ENCODE data around the gene PDE4D.

PDE4D gene

DNA sequence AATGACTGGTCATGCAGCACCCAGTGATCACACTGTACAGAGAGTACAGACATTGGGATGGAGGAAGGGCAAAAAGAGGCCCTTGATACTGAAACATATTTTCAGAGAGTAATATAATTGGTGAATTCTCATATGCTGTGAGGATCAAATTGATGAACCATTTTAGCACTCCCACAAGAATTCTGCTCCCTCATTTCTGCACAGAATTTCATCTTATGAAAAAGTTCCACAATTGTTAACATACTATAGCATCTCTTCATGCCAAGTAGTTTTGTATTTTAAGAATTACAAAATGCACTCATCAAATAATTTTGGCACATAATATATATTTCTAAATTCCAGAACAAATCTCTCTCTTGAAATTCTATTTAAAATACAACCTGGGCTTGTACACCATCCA is 351.2 kb downstream of the PDE4D start:
- DNase-seq = no peak

DNA sequence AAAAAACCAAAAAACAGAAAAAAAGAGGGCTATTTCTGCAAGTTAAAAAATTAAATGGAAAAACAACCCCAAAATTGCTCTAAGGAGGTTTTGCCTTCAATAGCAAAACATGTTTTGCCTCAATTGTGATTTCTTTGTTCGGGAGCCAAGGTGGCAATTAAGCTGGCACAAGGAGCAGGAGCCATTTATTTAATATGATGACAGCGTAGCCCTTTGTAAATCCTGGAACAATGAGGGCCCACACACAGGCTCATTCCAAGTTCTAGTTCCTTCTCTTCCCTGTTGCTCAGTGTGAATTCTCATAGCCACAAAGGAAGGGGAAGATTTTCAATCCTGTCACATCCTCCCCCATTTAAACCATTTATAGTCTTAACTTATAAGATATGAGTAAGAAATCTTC is 353.2 kb downstream of the PDE4D start:
- no peak for DNase-seq

DNA sequence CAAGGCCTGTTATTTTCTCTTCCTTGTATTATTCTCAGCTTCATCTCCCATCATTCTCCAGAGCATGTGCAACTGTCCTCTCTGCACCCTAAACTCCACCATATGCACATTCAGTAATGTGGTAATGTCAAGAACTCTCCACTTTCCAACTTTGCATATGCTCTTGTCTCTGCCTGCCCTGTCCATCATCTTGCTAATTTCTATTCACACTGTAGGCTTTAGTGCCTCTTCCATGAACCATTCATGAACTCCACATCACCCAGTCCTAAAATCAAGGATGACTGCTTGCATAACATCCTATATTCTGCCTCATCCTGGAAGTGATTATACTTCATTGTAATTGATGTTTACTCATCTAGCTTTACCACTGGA is 354.8 kb downstream of the PDE4D start:
- no peak for DNase-seq

DNA sequence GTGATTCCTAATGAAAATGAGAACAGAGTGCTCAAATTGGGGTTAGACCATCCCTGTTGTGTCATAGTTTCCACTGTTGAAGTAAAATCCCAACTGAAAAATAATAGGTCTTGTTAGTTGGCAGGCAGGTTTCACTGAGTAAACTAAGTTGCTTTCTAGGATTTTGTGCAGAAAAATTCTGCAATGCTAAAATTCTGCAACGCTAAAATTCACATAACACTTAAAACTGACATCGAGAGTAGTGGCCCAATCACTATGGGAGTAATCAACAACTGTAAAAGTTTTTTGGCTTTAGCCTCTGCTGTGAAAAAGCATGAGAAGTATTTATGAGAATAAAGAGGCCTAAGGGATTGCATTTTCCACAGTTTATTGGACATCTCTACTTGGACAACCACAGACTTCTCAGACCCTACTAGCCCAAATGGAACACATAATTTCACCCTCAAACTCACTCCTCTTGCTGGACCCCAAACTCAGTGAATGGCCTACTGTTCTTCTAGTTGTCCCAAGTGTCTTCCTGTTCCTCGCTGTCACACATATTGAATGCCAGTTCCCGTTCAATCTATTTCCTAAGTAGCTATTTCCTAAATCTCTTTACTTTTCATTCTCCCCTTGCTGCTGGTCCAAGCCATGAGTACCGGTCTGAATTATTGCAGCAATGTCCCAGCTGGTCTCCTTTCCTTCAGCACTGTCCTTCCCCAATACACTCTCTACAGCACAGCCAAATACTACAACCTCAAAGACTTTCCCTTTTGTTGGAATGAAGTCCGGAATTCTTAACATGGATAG is 355.4 kb downstream of the PDE4D start:
- no peak for DNase-seq

DNA sequence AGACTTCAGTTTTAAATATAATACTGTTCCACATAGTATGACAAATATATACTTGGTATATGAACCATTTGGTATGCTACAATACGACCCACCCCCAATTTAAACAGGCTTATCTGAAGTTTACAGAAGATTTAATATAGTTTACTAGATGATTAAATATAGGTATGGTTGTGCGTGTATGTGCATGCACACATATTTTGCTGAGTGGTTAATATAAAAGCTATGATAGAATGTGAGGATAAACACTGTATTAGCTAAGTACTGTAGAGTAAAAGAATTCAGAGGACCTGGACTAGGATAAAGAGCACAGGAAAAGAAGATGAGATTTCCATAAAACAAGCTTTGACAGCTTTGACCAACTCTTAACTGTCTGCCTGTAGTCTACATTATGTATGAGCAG is 356.7 kb downstream of the PDE4D start:
- DNase-seq = no peak

DNA sequence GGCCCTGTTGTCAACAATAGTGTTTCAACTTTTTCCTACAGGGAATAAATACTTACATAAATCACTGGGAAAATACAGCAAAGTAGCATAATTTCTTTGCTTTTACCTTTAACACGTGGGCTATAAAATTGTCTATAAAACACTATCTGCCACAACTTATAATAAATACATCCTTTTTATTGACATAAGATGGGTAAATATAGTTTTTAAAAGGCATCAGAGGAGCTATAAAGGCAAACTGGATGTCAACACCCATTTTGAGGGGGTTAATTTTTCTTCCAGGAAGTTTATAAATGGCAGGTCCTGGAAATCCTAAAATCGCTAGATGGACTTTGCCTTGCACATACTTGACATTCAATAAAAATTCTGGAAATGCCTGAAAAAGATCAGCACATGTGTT is 358.0 kb downstream of the PDE4D start:
- DNase-seq = no peak

DNA sequence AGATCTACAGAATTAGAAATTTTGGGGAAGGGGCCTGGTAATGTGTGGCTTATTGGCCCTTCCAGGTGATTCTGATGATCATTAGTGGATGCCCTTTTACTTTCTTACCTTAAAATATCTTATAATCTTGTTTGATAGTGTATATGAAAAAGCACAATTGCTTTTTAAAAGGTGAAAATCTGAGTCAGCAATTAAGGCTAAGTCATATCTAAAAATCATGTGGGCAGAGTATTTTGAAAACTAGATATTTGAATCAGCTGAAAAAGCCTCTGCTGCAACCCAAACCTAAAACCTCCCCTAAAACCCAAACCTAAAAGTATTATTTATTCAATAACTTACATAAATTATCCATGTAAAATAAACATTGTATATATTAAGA is 359.8 kb downstream of the PDE4D start:
- no peak for DNase-seq

DNA sequence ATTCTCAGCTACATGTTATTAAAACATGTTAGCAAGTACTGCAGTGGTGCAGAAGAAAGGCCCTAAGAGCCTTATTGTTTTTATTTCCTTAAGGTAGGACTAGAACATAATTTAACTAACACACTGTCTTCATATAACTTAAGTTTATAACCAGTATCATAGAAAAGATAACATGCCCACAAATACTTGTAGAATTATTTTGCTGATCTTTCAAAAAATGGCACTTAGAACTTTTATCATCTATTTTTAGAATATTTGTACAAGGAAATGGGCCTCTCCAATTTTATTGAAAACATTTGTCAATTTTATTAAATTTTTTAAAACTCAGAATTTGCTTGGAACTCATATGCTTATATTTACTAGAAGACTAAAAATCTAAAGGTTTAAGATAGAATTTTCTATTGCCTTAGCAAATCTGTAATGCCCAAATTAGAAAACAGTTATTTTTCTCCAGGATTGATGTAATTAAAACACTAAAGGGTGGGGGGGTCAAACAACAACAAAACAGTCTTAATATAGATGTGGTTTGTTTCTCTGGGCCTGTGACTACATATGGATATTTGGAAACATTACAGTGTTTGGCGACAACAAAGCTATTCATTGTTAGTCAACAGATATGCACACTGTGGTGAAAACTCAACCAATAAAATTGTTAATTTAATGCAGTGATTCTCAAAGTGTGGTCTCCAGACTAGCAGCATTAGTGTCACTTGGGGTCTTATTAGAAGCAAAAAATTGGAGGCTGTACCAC is 360.4 kb downstream of the PDE4D start:
- no peak for DNase-seq

DNA sequence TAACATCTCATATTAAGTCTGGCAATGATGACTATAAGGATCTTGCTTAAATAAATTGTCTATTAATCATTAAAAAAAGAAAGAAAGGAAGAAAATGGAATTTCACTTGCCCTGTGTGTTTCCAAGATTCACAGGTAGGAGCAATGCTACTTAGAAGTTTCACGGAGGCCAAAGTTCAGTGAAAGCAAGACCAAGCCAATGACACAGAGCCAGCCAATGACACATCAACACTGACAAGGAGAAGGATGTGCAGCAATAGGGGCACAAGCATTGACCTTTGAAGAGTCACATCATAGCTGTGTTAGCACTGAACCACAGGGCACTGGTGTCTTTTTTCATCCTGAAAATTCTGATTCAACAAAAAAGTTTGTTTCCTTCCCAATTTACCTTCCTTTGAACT is 364.3 kb downstream of the PDE4D start:
- DNase-seq = no peak

DNA sequence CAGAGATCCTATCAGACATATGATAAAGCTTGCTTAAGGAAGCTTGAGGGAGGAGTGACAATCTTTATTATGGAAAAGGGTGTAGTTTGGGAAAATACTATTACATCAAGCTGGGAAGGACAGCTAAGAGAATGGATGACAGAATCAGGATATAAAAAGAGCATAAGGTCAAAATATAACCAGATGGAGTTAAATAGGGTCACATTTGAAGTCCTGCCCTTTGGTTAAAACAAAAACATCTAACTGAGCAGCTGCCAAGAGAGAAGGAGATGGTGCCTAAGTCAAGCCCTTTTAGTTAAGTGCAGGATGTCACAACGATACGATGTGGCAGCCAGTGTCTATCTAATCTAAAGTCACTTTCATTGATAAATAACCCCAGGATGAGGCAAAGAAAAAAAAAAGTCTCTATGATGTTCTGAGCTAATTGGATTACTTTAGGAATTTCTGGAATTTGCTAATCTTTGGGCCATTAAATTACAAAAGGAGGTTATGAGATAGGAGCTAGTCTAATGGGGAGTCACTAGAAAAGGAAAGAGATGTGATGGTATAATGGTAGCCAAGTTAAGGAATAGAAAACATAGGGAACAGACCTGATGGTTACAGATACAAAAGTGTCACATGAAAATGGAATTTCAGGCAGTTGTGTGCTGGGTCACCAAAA is 365.2 kb downstream of the PDE4D start:
- DNase-seq = no peak

DNA sequence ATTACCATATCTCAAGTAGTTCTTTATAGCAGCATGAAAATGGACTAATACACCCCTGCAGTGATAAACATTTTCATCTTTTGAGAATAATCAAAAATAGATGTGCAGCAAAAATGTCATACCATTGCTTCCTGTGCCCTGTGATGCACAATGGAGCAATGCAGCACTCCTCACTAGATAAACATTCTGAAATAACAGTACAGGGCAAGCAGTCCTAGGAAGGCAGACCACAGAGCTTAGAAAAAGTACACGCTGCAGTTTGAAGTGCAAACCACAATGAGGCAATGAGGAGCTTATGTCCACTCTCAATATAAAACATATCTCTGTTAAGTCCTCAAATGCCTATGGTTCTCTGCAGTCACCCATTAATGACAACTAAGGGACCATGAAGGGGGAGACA is 367.6 kb downstream of the PDE4D start:
- DNase-seq = no peak

DNA sequence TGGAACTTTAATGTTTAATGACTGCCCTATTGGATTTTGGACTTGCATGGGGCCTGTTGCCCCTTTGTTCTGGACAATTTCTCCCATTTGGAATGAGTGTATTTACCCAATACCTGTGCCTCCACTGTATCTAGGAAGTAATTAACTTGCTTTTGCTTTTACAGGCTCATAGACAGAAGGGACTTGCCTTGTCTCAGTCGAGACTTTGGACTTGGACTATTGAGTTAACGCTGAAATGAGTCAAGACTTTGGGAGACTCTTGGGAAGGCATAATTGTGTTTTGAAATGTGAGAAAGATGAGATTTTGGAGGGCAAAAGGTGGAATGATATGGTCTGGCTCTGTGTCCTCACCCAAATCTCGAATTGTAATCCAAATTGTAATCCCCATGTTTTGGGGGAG is 368.2 kb downstream of the PDE4D start:
- no peak for DNase-seq

DNA sequence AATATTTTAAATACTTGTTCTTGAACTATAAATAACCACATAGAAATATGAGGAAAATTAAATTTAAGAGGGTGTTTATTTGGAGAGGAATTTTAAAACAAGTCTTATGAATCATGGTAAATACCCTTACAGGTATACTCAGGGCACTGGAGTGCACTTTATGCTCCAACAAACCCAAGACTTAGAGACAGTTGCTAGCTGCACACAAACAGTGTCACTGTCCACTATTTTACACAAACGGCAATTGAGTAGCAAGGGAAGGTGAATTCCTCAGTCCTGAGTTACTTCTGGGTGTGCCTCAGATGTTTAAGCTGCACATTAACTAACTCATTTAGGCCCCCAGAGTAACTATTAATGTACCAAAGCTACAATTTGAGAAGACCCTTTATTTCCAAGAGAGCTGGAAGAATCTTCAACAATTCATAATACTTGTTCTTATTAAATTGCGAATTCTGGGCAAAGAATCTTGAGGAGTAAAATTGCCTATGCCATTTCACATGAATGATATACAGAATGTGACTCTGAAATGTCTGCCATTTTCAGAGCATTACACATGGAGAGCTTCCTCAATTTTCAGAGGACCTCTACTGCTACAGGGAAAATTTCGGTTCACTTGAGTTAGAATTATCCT is 371.2 kb downstream of the PDE4D start:
- no peak for DNase-seq

DNA sequence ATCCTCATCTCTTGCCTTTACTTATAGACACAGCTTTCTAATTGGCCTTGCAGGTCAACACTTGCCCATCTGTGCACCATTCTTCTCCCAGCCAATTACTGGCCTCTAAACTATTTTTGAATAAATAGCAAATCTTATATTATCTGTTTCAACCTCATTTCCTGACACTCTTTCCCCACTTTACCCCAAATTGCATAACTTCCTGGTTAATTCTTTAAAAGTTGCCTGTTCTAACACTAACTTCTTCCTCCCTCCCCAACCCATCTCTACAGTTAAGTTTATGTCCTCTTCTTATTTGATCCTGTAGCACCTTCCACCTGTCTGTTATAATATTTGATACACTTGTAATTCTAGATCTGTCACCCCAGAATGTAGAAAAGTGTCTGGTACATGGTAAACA is 372.1 kb downstream of the PDE4D start:
- DNase-seq = no peak

DNA sequence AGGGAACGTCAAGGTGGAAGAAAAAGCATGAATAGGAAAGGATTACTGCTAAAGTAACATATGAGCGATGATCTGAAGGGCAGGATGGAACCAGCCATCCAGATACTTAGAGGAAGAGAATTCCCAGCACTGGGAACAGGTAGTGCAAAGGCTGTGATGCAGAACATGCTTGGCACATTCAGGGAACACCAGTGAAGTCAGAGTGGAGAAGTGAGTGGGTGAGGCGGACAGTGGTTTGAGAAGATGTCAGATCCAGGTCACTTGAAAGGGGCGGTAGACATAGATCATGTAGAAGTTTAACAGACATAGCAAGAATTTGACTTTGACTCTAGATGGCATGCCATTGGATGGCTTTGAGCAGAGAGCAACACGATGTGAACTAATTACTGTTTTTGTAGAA is 374.2 kb downstream of the PDE4D start:
- DNase-seq = no peak

DNA sequence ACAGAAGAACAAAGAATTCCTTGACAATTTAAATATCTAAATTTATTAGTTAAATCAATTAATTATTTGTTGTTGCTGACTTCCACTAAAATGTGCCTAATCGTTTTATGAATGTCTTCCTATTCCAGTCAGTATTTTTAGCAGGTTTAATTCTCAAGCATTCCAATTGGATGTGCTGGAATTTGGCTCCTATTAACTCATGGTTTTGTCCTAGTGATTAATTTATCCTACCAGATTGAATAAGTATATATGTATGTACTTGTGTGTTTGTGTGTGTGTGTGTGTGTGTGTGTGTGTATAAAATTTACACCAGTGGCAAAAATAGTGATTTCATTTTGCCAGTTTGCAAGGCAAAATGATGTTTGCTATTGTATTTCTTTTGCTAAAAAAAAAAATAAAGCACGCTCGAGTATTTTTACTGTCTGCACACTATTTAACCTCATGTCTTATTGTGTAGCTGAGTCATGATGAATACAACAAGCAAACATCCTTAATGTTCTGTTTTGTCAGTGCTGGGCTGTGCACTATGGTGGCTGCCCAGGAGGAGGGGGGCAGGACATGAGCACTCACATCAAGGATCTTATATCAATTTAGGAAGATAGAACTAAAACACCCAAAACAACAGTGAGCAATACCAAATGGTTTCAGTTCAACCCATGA is 375.5 kb downstream of the PDE4D start:
- no peak for DNase-seq

DNA sequence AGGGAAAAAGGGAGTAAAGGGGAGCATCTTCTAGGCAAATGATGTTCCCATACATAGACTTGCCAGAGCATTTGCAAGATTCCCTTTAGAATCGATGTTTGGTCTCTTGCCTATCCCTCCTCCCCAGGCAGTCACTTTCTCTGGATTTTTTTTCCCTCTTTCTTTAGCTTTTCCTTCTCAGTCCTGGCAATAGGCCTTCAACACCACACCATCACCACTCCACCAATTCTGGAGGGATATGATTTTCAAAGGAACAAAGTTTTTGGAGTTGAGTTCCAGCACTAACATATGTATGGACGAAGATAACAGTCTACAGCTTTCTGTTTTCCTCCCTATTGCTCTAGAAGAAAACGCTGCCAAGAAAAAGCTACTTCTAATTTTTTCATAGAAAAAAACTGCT is 377.4 kb downstream of the PDE4D start:
- no peak for DNase-seq

DNA sequence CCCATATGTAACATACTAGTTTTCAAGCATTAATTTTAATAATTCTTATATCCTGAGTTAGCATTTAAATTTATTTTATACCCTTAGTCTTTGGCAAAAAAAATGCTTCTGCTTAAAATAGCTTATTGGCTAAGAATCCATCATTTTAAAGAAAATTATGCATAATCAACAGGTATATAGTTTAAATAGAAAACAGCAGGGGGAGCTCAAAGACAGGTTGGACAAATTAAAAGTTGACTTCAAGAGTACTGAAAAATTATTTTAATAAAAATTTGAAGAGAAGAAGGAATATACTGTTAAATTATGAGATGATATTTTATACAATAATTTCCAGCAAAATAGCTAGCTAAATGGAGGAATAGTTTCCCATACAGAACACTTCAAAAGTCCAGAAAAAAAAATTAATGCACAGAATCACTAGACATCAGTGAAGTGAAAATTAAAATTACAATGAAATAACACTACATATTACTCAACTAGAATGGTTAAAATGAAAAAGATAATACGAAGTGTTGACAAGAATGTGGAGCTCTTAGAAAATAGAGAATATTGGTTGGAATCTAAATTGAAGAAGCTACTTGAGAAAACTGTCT is 387.1 kb downstream of the PDE4D start:
- DNase-seq = no peak

DNA sequence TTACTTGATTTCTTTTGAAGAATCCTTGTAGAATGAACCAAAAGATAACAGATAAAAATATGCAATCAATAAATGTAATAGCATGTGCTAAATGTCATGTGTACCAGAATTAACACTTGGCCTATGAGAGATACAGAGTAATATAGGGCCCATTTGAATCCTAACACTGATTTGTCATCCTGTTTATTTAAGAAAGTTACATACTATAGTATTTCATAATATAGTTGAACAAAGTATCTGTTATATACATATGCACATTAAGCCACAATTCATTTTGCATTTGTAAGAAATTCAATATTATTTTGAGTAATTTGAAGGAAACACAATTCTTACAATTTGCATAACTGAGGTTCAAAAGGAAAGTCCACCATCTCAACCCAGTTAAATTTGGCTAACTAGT is 389.5 kb downstream of the PDE4D start:
- DNase-seq = no peak

DNA sequence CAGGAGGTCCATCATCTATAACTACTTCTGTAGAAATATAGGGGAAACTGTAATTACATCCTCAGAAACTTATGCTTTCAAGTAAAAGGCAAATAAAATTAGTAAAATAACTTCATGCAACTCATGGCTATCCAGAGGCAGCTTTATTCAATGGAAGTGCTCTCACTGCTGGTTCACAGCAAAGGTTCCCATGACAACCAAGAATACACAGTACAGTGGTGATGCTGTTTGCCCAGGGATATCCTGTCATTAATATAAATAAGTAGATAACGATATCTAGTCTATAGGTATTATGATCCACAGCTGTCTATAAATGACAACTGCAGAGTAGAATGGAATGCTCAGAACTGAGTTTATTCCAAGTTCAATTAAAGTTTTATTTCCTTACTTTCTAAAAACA is 390.3 kb downstream of the PDE4D start:
- DNase-seq = no peak

DNA sequence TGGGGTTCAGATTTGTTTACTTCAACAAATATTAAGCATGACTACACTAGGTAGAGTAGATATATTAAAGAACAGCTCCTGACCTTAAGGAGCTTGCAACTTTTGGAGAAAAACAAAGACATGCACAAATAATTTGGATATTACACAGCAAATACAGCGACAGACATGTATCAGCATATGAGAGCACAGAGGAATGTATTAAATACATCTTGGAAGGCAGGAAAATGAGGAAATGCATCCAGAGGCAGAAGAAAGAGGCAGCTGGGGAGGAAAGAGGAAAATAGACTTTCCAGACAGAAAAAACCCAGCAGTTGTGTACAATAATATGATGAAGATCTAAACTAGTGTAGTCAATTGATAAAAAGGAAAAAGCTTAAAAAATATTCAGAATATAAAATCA is 392.2 kb downstream of the PDE4D start:
- DNase-seq = no peak

DNA sequence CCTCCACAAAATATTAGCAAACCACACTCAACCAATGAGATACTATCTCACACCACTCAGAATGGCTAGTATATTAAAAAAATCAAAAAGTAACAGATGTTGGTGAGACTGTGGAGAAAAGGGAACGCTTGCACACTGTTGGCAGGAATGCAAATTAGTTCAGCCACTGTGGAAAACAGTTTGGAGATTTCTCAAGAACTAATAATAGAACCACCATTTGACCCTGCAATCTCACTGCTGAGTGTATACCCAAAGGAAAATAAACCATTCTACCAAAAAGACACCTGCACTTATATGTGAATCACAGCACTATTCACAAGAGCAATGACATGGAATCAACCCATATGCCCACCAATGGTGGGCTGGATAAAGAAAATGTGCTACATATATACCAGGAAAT is 393.5 kb downstream of the PDE4D start:
- no peak for DNase-seq

DNA sequence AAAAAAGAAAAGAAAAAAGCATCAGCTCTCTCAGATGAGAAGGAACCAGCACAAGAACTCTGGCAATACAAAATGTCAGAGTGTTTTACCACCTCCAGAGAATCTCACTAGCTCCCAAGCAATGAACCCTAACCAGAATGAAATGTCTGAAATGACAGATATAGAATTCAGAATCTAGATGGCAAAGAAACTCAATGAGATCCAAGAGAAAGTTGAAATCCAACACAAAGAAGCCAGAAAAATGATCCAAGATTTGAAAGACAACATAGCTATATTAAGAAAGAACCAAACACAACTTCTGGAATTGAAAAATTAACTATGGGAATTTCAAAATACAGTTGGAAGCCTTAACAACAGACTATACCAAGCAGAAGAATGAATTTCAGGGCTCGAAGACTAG is 396.3 kb downstream of the PDE4D start:
- no peak for DNase-seq
